Stimulated activated CD8-positive, alpha-beta memory T cell treated with anti-CD3 and anti-CD28 coated beads, Interleukin-15, amount 100 ng/mL, for 48 hours (primary cell): ENCODE results near the gene CAMK2N1.

ENCODE experiments used
- DNase-seq, 2 donors: peaks; one replicate each; pipeline ENCODE4 v3.0.0-alpha.2; 2020; ENCODE audit warnings: low read depth in 2 of 2

CAMK2N1 gene

GRCh38 chr1:20479840-20480239 is 6.2 kb downstream of the CAMK2N1 start:
- DNase-seq = no peak

- no peak for DNase-seq
Observed at GRCh38 chr1:20478057-20478635, 7.9 kb downstream of the CAMK2N1 start.

GRCh38 chr1:20477348-20478056 is 8.5 kb downstream of the CAMK2N1 start:
- no peak for DNase-seq

GRCh38 chr1:20476265-20477038 is 9.6 kb downstream of the CAMK2N1 start:
- DNase-seq = no peak

GRCh38 chr1:20474996-20475395 is 11.0 kb downstream of the CAMK2N1 start:
- no peak for DNase-seq

- DNase-seq = no peak
Observed at GRCh38 chr1:20474333-20474975, 11.6 kb downstream of the CAMK2N1 start.

- no peak for DNase-seq
Observed at GRCh38 chr1:20473894-20474293, 12.1 kb downstream of the CAMK2N1 start.

GRCh38 chr1:20472860-20473711 is 12.9 kb downstream of the CAMK2N1 start:
- DNase-seq = no peak

GRCh38 chr1:20472121-20472520 is 13.9 kb downstream of the CAMK2N1 start:
- DNase-seq = no peak

GRCh38 chr1:20470194-20470593 is 15.8 kb downstream of the CAMK2N1 start:
- DNase-seq = no peak

- DNase-seq = no peak
Observed at GRCh38 chr1:20469406-20470076, 16.5 kb downstream of the CAMK2N1 start.

- DNase-seq = peak; percentile 17 to 39
Observed at GRCh38 chr1:20466273-20466672, 19.7 kb downstream of the CAMK2N1 start.

GRCh38 chr1:20465187-20465586 is 20.8 kb downstream of the CAMK2N1 start:
- no peak for DNase-seq

GRCh38 chr1:20463502-20463901 is 22.5 kb downstream of the CAMK2N1 start:
- DNase-seq = no peak

GRCh38 chr1:20462397-20462796 is 23.6 kb downstream of the CAMK2N1 start:
- DNase-seq = no peak

GRCh38 chr1:20458717-20459116 is 27.3 kb downstream of the CAMK2N1 start:
- DNase-seq = no peak

- DNase-seq = no peak
Observed at GRCh38 chr1:20454004-20454403, 32.0 kb downstream of the CAMK2N1 start.

- DNase-seq = no peak
Observed at GRCh38 chr1:20449735-20450311, 36.2 kb downstream of the CAMK2N1 start.

GRCh38 chr1:20448671-20449071 is 37.3 kb downstream of the CAMK2N1 start:
- no peak for DNase-seq

- no peak for DNase-seq
Observed at GRCh38 chr1:20447794-20448193, 38.2 kb downstream of the CAMK2N1 start.

GRCh38 chr1:20446796-20447195 is 39.2 kb downstream of the CAMK2N1 start:
- no peak for DNase-seq
